Activated CD4-positive, CD25-positive, alpha-beta regulatory T cell treated with anti-CD3 and anti-CD28 coated beads, Interleukin-2, amount 50 U/mL, for 24 hours (primary cell): ENCODE results near the gene ALOXE3.

ENCODE experiments used
- ATAC-seq, 2 donors: fragments of 150-1000 bp; cut with Tn5 transposase; one replicate each; pipeline ENCODE4 v1.10.0; 2021; ENCODE audit warnings: mild to moderate bottlenecking in 1 of 2, moderate library complexity in 1 of 2

Gene ALOXE3

GRCh38 chr17:8046929-8047768 is 71.2 kb downstream of the ALOXE3 start:
- ATAC-seq: no peak

GRCh38 chr17:8046306-8046928 is 71.9 kb downstream of the ALOXE3 start:
- no peak for ATAC-seq
